HepG2 (cell line): ENCODE results near the gene NAB2. TPM values are rescaled to one million over a fixed set of nuclear protein-coding genes. Genes with fewer than 3 reads are reported as not detected.

ENCODE experiments used
- CCDC6 ChIP-seq: sonication (generic); formaldehyde crosslinking; IDR thresholded peaks from 2 replicates; pipeline ENCODE4 v1.8.1; 2022; ENCODE audit warnings: mild to moderate bottlenecking, missing genetic modification reagents, moderate library complexity
- GMEB1 ChIP-seq: sonication (generic); formaldehyde crosslinking; IDR thresholded peaks from 2 replicates; pipeline ENCODE4 v1.5.1; 2020; ENCODE audit warnings: missing genetic modification reagents, mild to moderate bottlenecking, borderline replicate concordance
- IRF2 ChIP-seq: IDR thresholded peaks from 2 replicates; pipeline ENCODE4 v1.6.1; 2018; ENCODE audit warnings: missing genetic modification reagents, missing compliant biosample characterization
- MED8 ChIP-seq: sonication (generic); formaldehyde crosslinking; IDR thresholded peaks from 2 replicates; pipeline ENCODE4 v1.8.1; 2023; ENCODE audit warnings: mild to moderate bottlenecking, missing genetic modification reagents; ENCODE audit not compliant: insufficient replicate concordance
- SALL1 ChIP-seq: sonication (generic); formaldehyde crosslinking; IDR thresholded peaks from 2 replicates; pipeline ENCODE4 v1.8.0; 2022; ENCODE audit warnings: mild to moderate bottlenecking, missing genetic modification reagents
- SIN3A ChIP-seq: IDR thresholded peaks from 2 replicates; pipeline ENCODE4 v1.6.1; 2011; ENCODE audit warnings: low read depth, mild to moderate bottlenecking, control low read depth, low read length, borderline replicate concordance
- STAT5B ChIP-seq: sonication (generic); formaldehyde crosslinking; IDR thresholded peaks from 2 replicates; pipeline ENCODE4 v1.4.0; 2020; ENCODE audit warnings: missing genetic modification reagents
- TBX2 ChIP-seq: sonication (generic); formaldehyde crosslinking; IDR thresholded peaks from 2 replicates; pipeline ENCODE4 v1.5.0; 2020; ENCODE audit warnings: missing genetic modification reagents, mild to moderate bottlenecking, borderline replicate concordance
- ZNF331 ChIP-seq: sonication (generic); formaldehyde crosslinking; IDR thresholded peaks from 2 replicates; pipeline ENCODE4 v1.4.0; 2020; ENCODE audit warnings: missing genetic modification reagents
- ZNF430 ChIP-seq: sonication (generic); formaldehyde crosslinking; IDR thresholded peaks from 2 replicates; pipeline ENCODE4 v1.9.0; 2021; ENCODE audit warnings: mild to moderate bottlenecking, missing genetic modification reagents
- ZNF44 ChIP-seq: sonication (generic); formaldehyde crosslinking; IDR thresholded peaks from 2 replicates; pipeline ENCODE4 v1.5.1; 2020; ENCODE audit warnings: mild to moderate bottlenecking, missing genetic modification reagents
- polyA plus RNA-seq, 8 experiments: library from polyadenylated mRNA; depleted of rRNA in 3 of 8; stranded (reverse) in 7 of 8; unstranded in 1 of 8; fragments of >200 nt; fragmentation: Illumina TruSeq in 4 of 8; extraction: Trizol in 4 of 8; gene quantifications; 2 replicates each; pipeline versions ENCODE4 v1.2.1 to v1.2.3, GENCODE V29; 2011 to 2016; ENCODE audit warnings: low read depth in 4 of 8, missing spikeins in 1 of 8, mixed read lengths in 1 of 8; ENCODE audit not compliant: insufficient read depth in 1 of 8
- total RNA-seq, 5 experiments: library from RNA; depleted of rRNA; stranded (reverse); fragments of >200 nt; fragmentation: Illumina TruSeq; extraction: Trizol; gene quantifications; 2 replicates each; pipeline ENCODE4 v1.2.3, GENCODE V29; 2016; ENCODE audit warnings: low read depth in 1 of 5
- TF ChIP-seq, protein P1 (sequence below): IDR thresholded peaks from 2 replicates; pipeline ENCODE4 v1.6.1; 2016; ENCODE audit warnings: missing genetic modification reagents, missing compliant biosample characterization
- TF ChIP-seq, protein P2 (sequence below): sonication (generic); formaldehyde crosslinking; IDR thresholded peaks from 2 replicates; pipeline ENCODE4 v1.5.1; 2020; ENCODE audit warnings: mild to moderate bottlenecking, missing genetic modification reagents, borderline replicate concordance
- TF ChIP-seq, protein P3 (sequence below): sonication (generic); formaldehyde crosslinking; IDR thresholded peaks from 2 replicates; pipeline ENCODE4 v1.9.0; 2021; ENCODE audit warnings: mild to moderate bottlenecking, missing genetic modification reagents
- TF ChIP-seq, protein P4 (sequence below): IDR thresholded peaks from 2 replicates; pipeline ENCODE4 v1.6.1; 2016
- TF ChIP-seq, protein P5 (sequence below): sonication (generic); formaldehyde crosslinking; IDR thresholded peaks from 2 replicates; pipeline ENCODE4 v1.5.0; 2020; ENCODE audit warnings: mild to moderate bottlenecking, low read depth, missing genetic modification reagents, borderline replicate concordance

Gene NAB2
- total and polyA plus RNA-seq, 2 of the 13 experiments (the other 11 are each of a cell fraction or from before 2014, with no cell fraction given), result 11.7 to 12.9 TPM

DNA sequence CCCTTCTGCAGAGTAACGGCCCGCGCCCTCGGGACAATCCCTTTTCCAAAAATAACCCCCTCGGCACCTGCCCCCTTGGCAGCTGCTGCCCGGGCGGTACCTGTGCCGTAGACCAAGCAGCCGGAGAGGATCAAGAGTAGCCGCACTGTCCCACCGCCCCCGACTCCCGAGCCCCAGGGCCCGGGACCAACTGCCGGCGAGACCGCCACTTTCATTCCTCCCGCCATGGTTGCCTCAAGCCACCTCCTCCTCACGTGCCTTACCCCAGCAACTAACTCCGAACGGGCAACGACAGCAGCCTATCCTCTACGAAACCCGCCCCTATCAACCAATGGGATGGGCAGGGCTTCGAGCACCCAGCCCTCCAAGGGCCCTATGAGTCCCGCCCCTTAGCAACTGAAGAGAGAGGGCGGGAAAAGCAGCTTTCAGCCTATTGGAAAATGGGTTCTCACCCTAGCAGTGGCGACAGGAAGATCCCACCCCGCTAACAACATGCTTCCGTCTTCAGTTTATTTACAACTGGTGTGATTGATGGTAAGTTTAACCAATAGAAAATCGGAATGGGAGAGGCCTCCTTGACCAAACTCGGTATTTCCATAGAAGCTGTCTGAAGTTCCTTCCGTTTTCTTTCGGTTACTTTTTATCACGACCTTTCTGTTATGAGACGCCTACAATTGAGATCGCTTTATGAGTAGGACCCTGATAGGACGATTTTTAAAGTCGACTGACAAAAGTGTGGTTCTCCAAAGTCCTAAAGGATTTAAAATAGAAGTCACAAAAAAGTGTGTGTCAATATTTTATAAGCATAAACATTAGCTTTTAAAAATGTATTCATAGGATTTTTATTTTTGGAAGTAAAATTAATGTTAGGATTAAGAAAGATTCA, 10.2 kb upstream of the NAB2 start, which contains the start of gene NEMP1 (continued):
- TF ChIP-seq, protein P1, sequence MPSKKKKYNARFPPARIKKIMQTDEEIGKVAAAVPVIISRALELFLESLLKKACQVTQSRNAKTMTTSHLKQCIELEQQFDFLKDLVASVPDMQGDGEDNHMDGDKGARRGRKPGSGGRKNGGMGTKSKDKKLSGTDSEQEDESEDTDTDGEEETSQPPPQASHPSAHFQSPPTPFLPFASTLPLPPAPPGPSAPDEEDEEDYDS (CRISPR knock-in tag), result peak; percentile 83
- TF ChIP-seq, protein P2, sequence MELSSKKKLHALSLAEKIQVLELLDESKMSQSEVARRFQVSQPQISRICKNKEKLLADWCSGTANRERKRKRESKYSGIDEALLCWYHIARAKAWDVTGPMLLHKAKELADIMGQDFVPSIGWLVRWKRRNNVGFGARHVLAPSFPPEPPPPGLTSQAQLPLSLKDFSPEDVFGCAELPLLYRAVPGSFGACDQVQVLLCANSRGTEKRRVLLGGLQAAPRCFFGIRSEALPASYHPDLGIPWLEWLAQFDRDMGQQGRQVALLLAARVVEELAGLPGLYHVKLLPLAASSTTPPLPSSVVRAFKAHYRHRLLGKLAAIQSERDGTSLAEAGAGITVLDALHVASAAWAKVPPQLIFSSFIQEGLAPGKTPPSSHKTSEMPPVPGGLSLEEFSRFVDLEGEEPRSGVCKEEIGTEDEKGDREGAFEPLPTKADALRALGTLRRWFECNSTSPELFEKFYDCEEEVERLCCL (CRISPR knock-in tag), result no peak
- TF ChIP-seq, protein P3, sequence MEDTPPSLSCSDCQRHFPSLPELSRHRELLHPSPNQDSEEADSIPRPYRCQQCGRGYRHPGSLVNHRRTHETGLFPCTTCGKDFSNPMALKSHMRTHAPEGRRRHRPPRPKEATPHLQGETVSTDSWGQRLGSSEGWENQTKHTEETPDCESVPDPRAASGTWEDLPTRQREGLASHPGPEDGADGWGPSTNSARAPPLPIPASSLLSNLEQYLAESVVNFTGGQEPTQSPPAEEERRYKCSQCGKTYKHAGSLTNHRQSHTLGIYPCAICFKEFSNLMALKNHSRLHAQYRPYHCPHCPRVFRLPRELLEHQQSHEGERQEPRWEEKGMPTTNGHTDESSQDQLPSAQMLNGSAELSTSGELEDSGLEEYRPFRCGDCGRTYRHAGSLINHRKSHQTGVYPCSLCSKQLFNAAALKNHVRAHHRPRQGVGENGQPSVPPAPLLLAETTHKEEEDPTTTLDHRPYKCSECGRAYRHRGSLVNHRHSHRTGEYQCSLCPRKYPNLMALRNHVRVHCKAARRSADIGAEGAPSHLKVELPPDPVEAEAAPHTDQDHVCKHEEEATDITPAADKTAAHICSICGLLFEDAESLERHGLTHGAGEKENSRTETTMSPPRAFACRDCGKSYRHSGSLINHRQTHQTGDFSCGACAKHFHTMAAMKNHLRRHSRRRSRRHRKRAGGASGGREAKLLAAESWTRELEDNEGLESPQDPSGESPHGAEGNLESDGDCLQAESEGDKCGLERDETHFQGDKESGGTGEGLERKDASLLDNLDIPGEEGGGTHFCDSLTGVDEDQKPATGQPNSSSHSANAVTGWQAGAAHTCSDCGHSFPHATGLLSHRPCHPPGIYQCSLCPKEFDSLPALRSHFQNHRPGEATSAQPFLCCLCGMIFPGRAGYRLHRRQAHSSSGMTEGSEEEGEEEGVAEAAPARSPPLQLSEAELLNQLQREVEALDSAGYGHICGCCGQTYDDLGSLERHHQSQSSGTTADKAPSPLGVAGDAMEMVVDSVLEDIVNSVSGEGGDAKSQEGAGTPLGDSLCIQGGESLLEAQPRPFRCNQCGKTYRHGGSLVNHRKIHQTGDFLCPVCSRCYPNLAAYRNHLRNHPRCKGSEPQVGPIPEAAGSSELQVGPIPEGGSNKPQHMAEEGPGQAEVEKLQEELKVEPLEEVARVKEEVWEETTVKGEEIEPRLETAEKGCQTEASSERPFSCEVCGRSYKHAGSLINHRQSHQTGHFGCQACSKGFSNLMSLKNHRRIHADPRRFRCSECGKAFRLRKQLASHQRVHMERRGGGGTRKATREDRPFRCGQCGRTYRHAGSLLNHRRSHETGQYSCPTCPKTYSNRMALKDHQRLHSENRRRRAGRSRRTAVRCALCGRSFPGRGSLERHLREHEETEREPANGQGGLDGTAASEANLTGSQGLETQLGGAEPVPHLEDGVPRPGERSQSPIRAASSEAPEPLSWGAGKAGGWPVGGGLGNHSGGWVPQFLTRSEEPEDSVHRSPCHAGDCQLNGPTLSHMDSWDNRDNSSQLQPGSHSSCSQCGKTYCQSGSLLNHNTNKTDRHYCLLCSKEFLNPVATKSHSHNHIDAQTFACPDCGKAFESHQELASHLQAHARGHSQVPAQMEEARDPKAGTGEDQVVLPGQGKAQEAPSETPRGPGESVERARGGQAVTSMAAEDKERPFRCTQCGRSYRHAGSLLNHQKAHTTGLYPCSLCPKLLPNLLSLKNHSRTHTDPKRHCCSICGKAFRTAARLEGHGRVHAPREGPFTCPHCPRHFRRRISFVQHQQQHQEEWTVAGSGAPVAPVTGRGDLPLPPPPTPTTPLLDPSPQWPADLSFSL (CRISPR knock-in tag), result no peak
- TF ChIP-seq GMEB1 (CRISPR knock-in tag) (0 out of 2 replicates have a peak, but pooled peaks have one; percentile 32), ZNF430 (peak; percentile 69; the same call in 1 of the 2 replicates), CCDC6 (peak; percentile 87; the same call in 1 of the 2 replicates), SIN3A (peak; percentile 96), MED8 (no peak), ZNF44 (0 out of 2 replicates have a peak, but pooled peaks have one; percentile 47), IRF2 (CRISPR knock-in tag) (no peak), ZNF331 (no peak), SALL1 (CRISPR knock-in tag) (peak; percentile 72; the same call in 1 of the 2 replicates), STAT5B (CRISPR knock-in tag) (no peak), TBX2 (CRISPR knock-in tag) (peak; percentile 82)
- TF ChIP-seq, protein P4, sequence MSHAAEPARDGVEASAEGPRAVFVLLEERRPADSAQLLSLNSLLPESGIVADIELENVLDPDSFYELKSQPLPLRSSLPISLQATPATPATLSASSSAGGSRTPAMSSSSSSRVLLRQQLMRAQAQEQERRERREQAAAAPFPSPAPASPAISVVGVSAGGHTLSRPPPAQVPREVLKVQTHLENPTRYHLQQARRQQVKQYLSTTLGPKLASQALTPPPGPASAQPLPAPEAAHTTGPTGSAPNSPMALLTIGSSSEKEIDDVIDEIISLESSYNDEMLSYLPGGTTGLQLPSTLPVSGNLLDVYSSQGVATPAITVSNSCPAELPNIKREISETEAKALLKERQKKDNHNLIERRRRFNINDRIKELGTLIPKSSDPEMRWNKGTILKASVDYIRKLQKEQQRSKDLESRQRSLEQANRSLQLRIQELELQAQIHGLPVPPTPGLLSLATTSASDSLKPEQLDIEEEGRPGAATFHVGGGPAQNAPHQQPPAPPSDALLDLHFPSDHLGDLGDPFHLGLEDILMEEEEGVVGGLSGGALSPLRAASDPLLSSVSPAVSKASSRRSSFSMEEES (CRISPR knock-in tag), result peak; percentile 92
- TF ChIP-seq, protein P5, sequence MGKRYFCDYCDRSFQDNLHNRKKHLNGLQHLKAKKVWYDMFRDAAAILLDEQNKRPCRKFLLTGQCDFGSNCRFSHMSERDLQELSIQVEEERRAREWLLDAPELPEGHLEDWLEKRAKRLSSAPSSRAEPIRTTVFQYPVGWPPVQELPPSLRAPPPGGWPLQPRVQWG (CRISPR knock-in tag), result no peak
